Measurements from ENCODE around the gene RMI1.

GRCh38 chr9:84024041-84024575, 43.5 kb downstream of the RMI1 start:
- no peak for TF ChIP-seq POLR2A (IDR thresholded peaks at IDR 0.05)
- TF ChIP-seq, protein P1, sequence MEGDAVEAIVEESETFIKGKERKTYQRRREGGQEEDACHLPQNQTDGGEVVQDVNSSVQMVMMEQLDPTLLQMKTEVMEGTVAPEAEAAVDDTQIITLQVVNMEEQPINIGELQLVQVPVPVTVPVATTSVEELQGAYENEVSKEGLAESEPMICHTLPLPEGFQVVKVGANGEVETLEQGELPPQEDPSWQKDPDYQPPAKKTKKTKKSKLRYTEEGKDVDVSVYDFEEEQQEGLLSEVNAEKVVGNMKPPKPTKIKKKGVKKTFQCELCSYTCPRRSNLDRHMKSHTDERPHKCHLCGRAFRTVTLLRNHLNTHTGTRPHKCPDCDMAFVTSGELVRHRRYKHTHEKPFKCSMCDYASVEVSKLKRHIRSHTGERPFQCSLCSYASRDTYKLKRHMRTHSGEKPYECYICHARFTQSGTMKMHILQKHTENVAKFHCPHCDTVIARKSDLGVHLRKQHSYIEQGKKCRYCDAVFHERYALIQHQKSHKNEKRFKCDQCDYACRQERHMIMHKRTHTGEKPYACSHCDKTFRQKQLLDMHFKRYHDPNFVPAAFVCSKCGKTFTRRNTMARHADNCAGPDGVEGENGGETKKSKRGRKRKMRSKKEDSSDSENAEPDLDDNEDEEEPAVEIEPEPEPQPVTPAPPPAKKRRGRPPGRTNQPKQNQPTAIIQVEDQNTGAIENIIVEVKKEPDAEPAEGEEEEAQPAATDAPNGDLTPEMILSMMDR (IDR thresholded peaks at IDR 0.05), result no peak

Measured in right lobe of liver (tissue), 4 donors.